Choroid plexus epithelial cell (primary cell): ENCODE data around the gene DENND1B.
"Not testable (repeated sequence)": the region's sequence is repeated elsewhere in the genome, so short reads cannot be mapped to it uniquely, and the experiment has no call there.

Experiments
- DNase-seq: peaks from one replicate; pipeline ENCODE4 v3.0.0-alpha.2; 2010; ENCODE audit warnings: low read depth
- H3K4me3 ChIP-seq: 2 replicates; pipeline ENCODE4 v1.5.1; 2011; ENCODE audit warnings: low read depth, mild to moderate bottlenecking, control low read depth, low read length, moderate library complexity
- TF ChIP-seq, protein P1 (sequence below): conservative IDR thresholded peaks from 2 replicates; pipeline ENCODE4 v1.5.1; 2011; ENCODE audit warnings: low read depth, mild to moderate bottlenecking, control low read depth, inconsistent platforms, low read length, moderate library complexity

DENND1B gene

DNA sequence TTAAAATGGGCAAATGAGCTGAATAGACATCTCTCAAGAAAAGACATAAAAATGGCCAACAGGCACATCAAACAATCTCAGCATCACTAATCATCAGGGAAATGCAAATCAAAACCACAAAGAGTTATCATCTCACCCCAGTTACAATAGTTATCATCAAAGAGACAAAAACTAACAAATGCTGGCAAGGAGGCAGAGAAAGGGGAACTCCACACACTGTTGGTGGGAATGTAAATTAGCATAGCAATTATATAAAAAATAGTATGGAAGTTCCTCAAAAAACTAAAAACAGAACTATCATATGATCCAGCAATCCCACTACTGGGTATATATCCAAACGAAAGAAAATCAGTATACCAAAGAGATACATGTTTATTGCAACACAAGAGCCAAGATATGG, 68.7 kb downstream of the DENND1B start:
- DNase-seq, result no peak
- TF ChIP-seq, protein P1, sequence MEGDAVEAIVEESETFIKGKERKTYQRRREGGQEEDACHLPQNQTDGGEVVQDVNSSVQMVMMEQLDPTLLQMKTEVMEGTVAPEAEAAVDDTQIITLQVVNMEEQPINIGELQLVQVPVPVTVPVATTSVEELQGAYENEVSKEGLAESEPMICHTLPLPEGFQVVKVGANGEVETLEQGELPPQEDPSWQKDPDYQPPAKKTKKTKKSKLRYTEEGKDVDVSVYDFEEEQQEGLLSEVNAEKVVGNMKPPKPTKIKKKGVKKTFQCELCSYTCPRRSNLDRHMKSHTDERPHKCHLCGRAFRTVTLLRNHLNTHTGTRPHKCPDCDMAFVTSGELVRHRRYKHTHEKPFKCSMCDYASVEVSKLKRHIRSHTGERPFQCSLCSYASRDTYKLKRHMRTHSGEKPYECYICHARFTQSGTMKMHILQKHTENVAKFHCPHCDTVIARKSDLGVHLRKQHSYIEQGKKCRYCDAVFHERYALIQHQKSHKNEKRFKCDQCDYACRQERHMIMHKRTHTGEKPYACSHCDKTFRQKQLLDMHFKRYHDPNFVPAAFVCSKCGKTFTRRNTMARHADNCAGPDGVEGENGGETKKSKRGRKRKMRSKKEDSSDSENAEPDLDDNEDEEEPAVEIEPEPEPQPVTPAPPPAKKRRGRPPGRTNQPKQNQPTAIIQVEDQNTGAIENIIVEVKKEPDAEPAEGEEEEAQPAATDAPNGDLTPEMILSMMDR, result no peak
- no peak overlapping the region for H3K4me3 ChIP-seq

DNA sequence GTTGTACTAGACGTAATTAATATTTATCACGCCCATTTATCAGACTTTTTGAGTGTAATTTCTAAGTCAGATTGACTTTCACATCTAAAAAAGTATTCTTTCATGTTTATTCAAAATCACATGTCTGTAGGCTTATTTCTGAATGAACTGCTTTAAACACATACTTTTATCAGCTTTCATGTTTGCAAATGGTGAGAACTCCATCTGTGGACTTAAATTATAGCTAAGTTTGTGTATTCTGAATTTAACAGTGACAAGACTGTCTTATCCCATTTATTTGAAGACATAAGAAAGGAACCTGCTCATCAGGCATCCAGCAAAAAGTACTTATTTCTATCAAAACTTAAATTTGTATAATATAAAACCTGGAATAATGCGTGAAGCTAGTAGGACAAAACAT, 69.3 kb downstream of the DENND1B start:
- no peak for DNase-seq
- TF ChIP-seq, protein P1, result no peak
- no peak overlapping the region for H3K4me3 ChIP-seq

DNA sequence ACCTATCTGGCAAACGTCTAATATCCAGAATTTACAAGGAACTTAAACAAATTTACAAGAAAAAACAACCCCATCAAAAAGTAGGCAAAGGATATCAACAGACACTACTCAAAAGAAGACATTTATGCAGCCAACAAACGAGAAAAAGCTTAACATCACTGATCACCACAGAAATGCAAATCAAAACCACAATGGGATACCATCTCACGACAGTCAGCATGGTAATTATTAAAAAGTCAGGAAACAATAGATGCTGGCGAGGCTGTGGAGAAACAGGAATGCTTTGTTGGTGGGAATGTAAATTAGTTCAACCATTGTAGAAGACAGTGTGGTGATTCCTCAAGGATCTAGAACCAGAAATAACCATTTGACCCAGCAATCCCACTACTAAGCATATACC, 74.6 kb downstream of the DENND1B start:
- DNase-seq, H3K4me3 ChIP-seq: not testable (repeated sequence)

DNA sequence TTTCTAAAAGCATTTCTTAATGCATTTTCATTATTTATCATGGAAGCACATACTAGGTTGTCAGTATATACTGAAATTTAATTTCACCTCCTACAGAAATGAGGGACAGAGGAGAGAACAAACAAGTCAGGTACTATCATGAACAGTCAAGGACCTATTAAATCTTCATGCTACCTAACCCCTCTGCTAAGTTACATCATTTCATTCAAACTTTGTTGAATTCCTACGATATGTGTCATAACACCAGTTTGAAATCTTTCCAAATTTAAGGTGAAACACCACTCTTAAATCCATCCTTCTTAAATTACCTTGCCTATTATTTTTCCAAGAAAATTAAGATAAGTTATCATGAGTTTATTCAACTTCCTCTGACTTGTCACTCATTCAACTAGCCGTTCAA, 78.9 kb downstream of the DENND1B start:
- no peak overlapping the region for H3K4me3 ChIP-seq
- TF ChIP-seq, protein P1, result no peak
- DNase-seq, result peak; percentile 57

DNA sequence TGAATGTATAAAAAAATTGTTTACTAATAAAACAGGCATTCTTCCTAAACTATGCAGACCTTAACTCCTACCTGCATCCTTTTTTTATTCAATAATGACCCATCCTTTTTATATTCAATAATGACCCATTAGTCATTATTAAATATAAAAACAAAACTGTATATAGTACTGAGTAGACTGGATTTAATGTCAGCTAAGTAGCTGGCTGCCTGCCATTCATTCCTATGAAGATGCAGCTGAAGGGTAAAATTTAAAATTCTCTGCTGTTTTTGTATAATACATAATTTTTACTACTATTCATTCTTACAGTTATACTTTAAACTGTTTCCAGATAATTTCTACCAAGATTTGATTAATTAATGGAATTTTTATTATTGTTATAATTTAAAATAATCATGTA, 79.3 kb downstream of the DENND1B start:
- TF ChIP-seq, protein P1, result no peak
- H3K4me3 ChIP-seq, result no peak overlapping the region
- peak; percentile 49 for DNase-seq

DNA sequence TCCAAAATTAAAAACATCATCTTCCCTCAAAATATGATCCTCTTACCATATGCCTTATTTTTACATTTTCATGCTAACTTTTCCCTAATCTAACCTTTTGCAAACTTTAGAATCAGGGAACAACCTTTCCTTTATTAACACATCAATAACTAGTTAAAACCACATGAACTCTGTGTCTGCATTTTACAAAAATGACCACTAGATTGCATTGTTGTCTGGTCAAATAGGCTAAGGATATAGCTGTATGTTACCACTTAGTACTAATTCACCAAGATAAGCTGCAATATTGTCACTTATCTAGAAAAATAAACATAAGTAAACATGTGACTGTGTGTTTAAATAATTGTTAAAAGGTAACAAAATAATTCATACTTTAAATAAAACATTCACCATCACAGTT, 82.3 kb downstream of the DENND1B start:
- DNase-seq, result peak; percentile 54
- TF ChIP-seq, protein P1, result peak; percentile 36
- H3K4me3 ChIP-seq, result no peak overlapping the region

DNA sequence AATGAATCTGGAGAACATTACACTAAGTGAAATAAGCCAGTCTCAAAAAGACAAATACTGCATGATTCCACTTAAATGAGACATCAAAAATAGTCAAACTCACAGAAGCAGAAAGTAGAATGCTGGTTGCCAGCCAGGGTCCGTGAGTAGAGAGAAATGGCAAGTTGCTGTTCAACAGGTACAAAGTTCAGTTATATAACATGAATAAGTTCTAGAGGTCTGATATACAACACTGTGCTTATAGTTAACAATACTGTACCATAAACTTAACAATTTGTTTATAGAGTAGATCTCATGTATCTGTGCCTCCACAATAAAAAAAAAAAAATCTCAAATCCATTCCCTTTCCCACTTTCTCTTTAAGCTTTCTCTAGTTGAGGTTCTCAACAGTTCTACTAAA, 83.5 kb downstream of the DENND1B start:
- DNase-seq, result no peak
- TF ChIP-seq, protein P1, result no peak

DNA sequence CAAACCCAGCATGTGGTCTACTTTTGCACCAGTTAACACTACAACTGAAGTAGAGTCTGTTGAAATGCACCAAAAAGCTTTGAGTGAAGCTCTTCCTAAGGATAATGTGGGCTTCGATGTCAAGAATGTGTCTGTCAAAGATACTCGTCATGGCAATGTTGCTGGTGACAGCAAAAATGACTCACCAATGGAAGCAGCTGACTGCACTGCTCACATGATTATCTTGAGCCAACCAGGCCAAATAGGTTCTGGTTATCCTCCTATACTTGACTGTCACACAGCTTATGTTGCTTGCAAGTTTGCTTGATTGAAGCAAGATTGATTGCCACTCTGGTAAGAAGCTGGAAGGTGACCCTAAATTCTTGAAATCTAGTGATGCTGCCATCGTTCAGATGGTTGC, 85.2 kb downstream of the DENND1B start:
- TF ChIP-seq, protein P1, result no peak
- DNase-seq, result no peak
- H3K4me3 ChIP-seq, result no peak overlapping the region

More for the DNA sequence above, 83.5 kb downstream of the DENND1B start:
- no peak overlapping the region for H3K4me3 ChIP-seq
